Fibroblast of skin of right biceps (primary cell): Measurements from ENCODE around the gene OPN5.
"Not testable (repeated sequence)": the region's sequence is repeated elsewhere in the genome, so short reads cannot be mapped to it uniquely, and the experiment has no call there.

Source experiments
- DNase-seq: peaks from one replicate; pipeline ENCODE4 v3.0.0-alpha.2; 2013

The OPN5 gene

GRCh38 chr6:47781732-47782131, at the start of gene OPN5:
Gene OPN5, plus strand, starts transcription at chr6:47782032. Its CDS starts 35 bp downstream, at chr6:47782067.
- DNase-seq = no peak

- DNase-seq = peak; percentile 5
Observed at GRCh38 chr6:47733879-47734558, 47.8 kb upstream of the OPN5 start.

GRCh38 chr6:47734831-47735481, 46.9 kb upstream of the OPN5 start:
- DNase-seq = no peak

- no peak for DNase-seq
Observed at GRCh38 chr6:47736083-47736700, 45.6 kb upstream of the OPN5 start.

- DNase-seq = no peak
Observed at GRCh38 chr6:47737406-47737805, 44.4 kb upstream of the OPN5 start.

GRCh38 chr6:47740714-47741113, 41.1 kb upstream of the OPN5 start:
- DNase-seq = no peak

GRCh38 chr6:47741807-47742206, 40.0 kb upstream of the OPN5 start:
- DNase-seq = peak; percentile 12

- DNase-seq = peak; percentile 40
Observed at GRCh38 chr6:47743744-47744143, 38.1 kb upstream of the OPN5 start.

- not testable (repeated sequence) for DNase-seq
Observed at GRCh38 chr6:47745269-47745668, 36.6 kb upstream of the OPN5 start.

GRCh38 chr6:47749757-47750156, 32.1 kb upstream of the OPN5 start:
- DNase-seq = no peak

GRCh38 chr6:47752801-47753200, 29.0 kb upstream of the OPN5 start:
- no peak for DNase-seq

- DNase-seq = no peak
Observed at GRCh38 chr6:47759364-47759763, 22.5 kb upstream of the OPN5 start.

GRCh38 chr6:47762502-47762901, 19.3 kb upstream of the OPN5 start:
- no peak for DNase-seq

- DNase-seq = no peak
Observed at GRCh38 chr6:47766445-47766844, 15.4 kb upstream of the OPN5 start.

- no peak for DNase-seq
Observed at GRCh38 chr6:47767102-47767501, 14.7 kb upstream of the OPN5 start.

- no peak for DNase-seq
Observed at GRCh38 chr6:47769982-47770381, 11.8 kb upstream of the OPN5 start.

GRCh38 chr6:47772359-47772758, 9.5 kb upstream of the OPN5 start:
- no peak for DNase-seq

GRCh38 chr6:47773005-47773404, 8.8 kb upstream of the OPN5 start:
- DNase-seq = no peak

GRCh38 chr6:47780510-47781356, 1.1 kb upstream of the OPN5 start:
- DNase-seq = peak; percentile 64

GRCh38 chr6:47785182-47785581, 3.4 kb downstream of the OPN5 start:
- DNase-seq = no peak

GRCh38 chr6:47787620-47788497, 6.0 kb downstream of the OPN5 start:
- peak; percentile 45 for DNase-seq

- no peak for DNase-seq
Observed at GRCh38 chr6:47788498-47788884, 6.7 kb downstream of the OPN5 start.
